K562 (cell line): Measurements from ENCODE around the gene DALRD3. TPM values are rescaled to one million over a fixed set of nuclear protein-coding genes. Genes with fewer than 3 reads are reported as not detected.

ENCODE experiments used
- ATAC-seq: fragments of 200-7000 bp; cut with Tn5 transposase; 3 replicates; pipeline ENCODE4 v1.9.1; 2020; ENCODE audit warnings: moderate library complexity
- BruUV-seq: library from RNA; stranded (reverse); fragments of 400-500 nt; replicated peaks from 2 replicates; lab custom pipeline; 2021; lab: Mats Ljungman, UMichigan
- CTCF ChIA-PET: fragments of 300-600 bp; formaldehyde crosslinking; extraction: SDS; loops from one replicate; lab custom pipeline; 2021; ENCODE audit warnings: low intra/inter-chr PET ratio; lab: Yijun Ruan, JAX
- POLR2A ChIA-PET: fragments of 300-600, 350-650 bp; sonication (Branson Sonifier 250); formaldehyde crosslinking; extraction: SDS; loops from one replicate; lab custom pipeline; 2021; ENCODE audit warnings: antibody characterized with exemption, inconsistent platforms; lab: Yijun Ruan, JAX
- DNase-seq, 4 experiments: peaks; one replicate each; pipeline versions ENCODE4 v3.0.0 to v3.0.0-alpha.2; 2011 to 2018; ENCODE audit warnings: low spot score in 3 of 4, mixed read lengths in 3 of 4; ENCODE audit errors: extremely low read depth in 1 of 4
- FAIRE-seq: peaks from 2 replicates; lab custom pipeline; 2011; peaks lifted over from hg19 to GRCh38; lab: Jason Lieb, UNC
- H2AFZ ChIP-seq: 2 replicates; pipeline ENCODE4 v1.6.0; 2011; ENCODE audit warnings: low read depth, low read length, control low read depth, inconsistent platforms
- H3K27ac ChIP-seq: fragments of 200-600 bp; 3 replicates; pipeline ENCODE4 v1.8.0; 2011; ENCODE audit warnings: low read depth, mild to moderate bottlenecking, control low read depth, inconsistent platforms, low read length, moderate library complexity, mixed read lengths; ENCODE audit errors: extremely low read depth
- H3K27me3 ChIP-seq, 2 experiments: fragments of 300-600 bp in 1 of 2; 2 replicates in 1 of 2; 3 replicates in 1 of 2; pipeline versions ENCODE4 v1.6.0 to v1.8.0; 2011; ENCODE audit warnings: inconsistent platforms in 2 of 2, low read length in 2 of 2, mild to moderate bottlenecking in 1 of 2, mixed read lengths in 1 of 2, moderate library complexity in 1 of 2; ENCODE audit not compliant: control insufficient read depth in 2 of 2, insufficient read depth in 2 of 2
- H3K36me3 ChIP-seq: fragments of 300-600 bp; 3 replicates; pipeline ENCODE4 v1.8.0; 2011; ENCODE audit warnings: mild to moderate bottlenecking, low read length, inconsistent platforms; ENCODE audit not compliant: control insufficient read depth, insufficient read depth
- H3K4me1 ChIP-seq, 2 experiments: fragments of 200-600 bp in 1 of 2; replicated peaks in 1 of 2; 2 replicates in 1 of 2; 3 replicates in 1 of 2; pipeline versions ENCODE4 v1.5.1 to v1.8.0; 2011; ENCODE audit warnings: inconsistent platforms in 2 of 2, low read length in 2 of 2, mild to moderate bottlenecking in 1 of 2, mixed read lengths in 1 of 2, moderate library complexity in 1 of 2; ENCODE audit not compliant: control insufficient read depth in 2 of 2, insufficient read depth in 2 of 2
- H3K4me2 ChIP-seq: 2 replicates; pipeline ENCODE4 v1.6.1; 2011; ENCODE audit warnings: low read length, control low read depth, inconsistent platforms, mixed read lengths; ENCODE audit not compliant: insufficient read depth
- H3K4me3 ChIP-seq: fragments of 200-600 bp; sonication (generic), shearing (Covaris generic); 2 replicates; pipeline ENCODE4 v1.5.1; 2016; ENCODE audit warnings: control low read depth, inconsistent platforms
- H3K79me2 ChIP-seq: fragments of 200-600 bp; 3 replicates; pipeline ENCODE4 v1.8.0; 2011; ENCODE audit warnings: low read length, inconsistent platforms; ENCODE audit not compliant: control insufficient read depth, insufficient read depth
- H3K9ac ChIP-seq, 2 experiments: 2 replicates each; pipeline versions ENCODE4 v1.6.0 to v1.6.1; 2011; ENCODE audit warnings: low read depth in 2 of 2, low read length in 2 of 2, control low read depth in 1 of 2, inconsistent platforms in 1 of 2, mild to moderate bottlenecking in 1 of 2, mixed read lengths in 1 of 2; ENCODE audit not compliant: insufficient read depth in 1 of 2
- H3K9me1 ChIP-seq: one replicate; pipeline ENCODE4 v1.6.0; 2011; ENCODE audit warnings: inconsistent platforms, mild to moderate bottlenecking, low read length, moderate library complexity; ENCODE audit not compliant: control insufficient read depth, insufficient read depth
- H3K9me3 ChIP-seq: replicated peaks from 2 replicates; pipeline ENCODE4 v1.5.1; 2011; ENCODE audit warnings: low read depth, low read length, inconsistent platforms; ENCODE audit not compliant: control insufficient read depth, insufficient read depth
- H4K20me1 ChIP-seq: replicated peaks from 2 replicates; pipeline ENCODE4 v1.6.1; 2011; ENCODE audit warnings: low read length, inconsistent platforms, mixed read lengths; ENCODE audit not compliant: control insufficient read depth, insufficient read depth
- ATF3 ChIP-seq, 2 experiments: fragments of 450-650 bp in 1 of 2; sonication (generic) in 1 of 2; formaldehyde crosslinking in 1 of 2; IDR thresholded peaks in 1 of 2; conservative IDR thresholded peaks in 1 of 2; 2 replicates each; pipeline versions ENCODE4 v1.6.1 to v1.8.1; 2016 to 2023; ENCODE audit warnings: mild to moderate bottlenecking in 2 of 2, moderate library complexity in 2 of 2, inconsistent platforms in 1 of 2, missing genetic modification reagents in 1 of 2
- HMGN3 ChIP-seq: IDR thresholded peaks from 2 replicates; pipeline ENCODE4 v1.6.1; 2011; ENCODE audit warnings: borderline replicate concordance, low read depth, mild to moderate bottlenecking, mixed read lengths, low read length; ENCODE audit not compliant: insufficient read length; ENCODE audit errors: extremely low read depth
- MBD2 ChIP-seq: sonication (generic); IDR thresholded peaks from 2 replicates; pipeline ENCODE4 v1.6.1; 2016; ENCODE audit warnings: low read depth, borderline replicate concordance
- NBN ChIP-seq: fragments of 450-650 bp; IDR thresholded peaks from 2 replicates; pipeline ENCODE4 v1.6.1; 2016; ENCODE audit warnings: low read depth, mild to moderate bottlenecking
- SIX5 ChIP-seq, 2 experiments: IDR thresholded peaks; 2 replicates each; pipeline ENCODE4 v1.6.1; 2011; ENCODE audit warnings: low read length in 2 of 2, borderline replicate concordance in 1 of 2, low read depth in 1 of 2, mild to moderate bottlenecking in 1 of 2, moderate library complexity in 1 of 2; ENCODE audit not compliant: insufficient read depth in 1 of 2
- WGBS: fragments of 100-300 bp; shearing (Covaris generic); methylation state at CpG from one replicate; pipeline ENCODE4 v1.1.6; 2016; ENCODE audit warnings: low coverage, mixed read lengths; ENCODE audit not compliant: insufficient coverage; ENCODE audit errors: missing lambda C conversion rate; 5-methylcytosine and 5-hydroxymethylcytosine counted together
- in situ Hi-C: fragments of 300-500 bp; cut with MboI; formaldehyde crosslinking; loops from 4 replicates; pipeline ENCODE4 v1.15.0; 2018; ENCODE audit warnings: inconsistent platforms, mixed read lengths
- intact Hi-C: fragments of 100-400 bp; cut with micrococcal nuclease; formaldehyde crosslinking; loops from 2 replicates; pipeline ENCODE4 v1.14.2; 2022
- polyA plus RNA-seq, 8 experiments: library from polyadenylated mRNA; depleted of rRNA in 4 of 8; stranded (reverse) in 5 of 8; unstranded in 3 of 8; fragments of >200 nt; fragmentation: Nextera tagmentation in 2 of 8; fragmentation: Illumina TruSeq in 1 of 8; extraction: Ambion mirVana in 2 of 8; extraction: Trizol in 1 of 8; gene quantifications; 2 replicates each; pipeline versions ENCODE4 v1.2.1 to v1.2.3, GENCODE V29; 2011 to 2014; ENCODE audit warnings: inconsistent platforms in 1 of 8, missing spikeins in 1 of 8
- total RNA-seq, 7 experiments: library from RNA; depleted of rRNA in 6 of 7; stranded (reverse); fragments of >200 nt in 6 of 7; fragmentation: Illumina TruSeq in 2 of 7; extraction: Trizol in 2 of 7; gene quantifications; 2 replicates each; pipeline versions ENCODE4 v1.2.1 to v1.2.3, GENCODE V29; 2011 to 2021; ENCODE audit warnings: low replicate concordance in 1 of 7
- TF ChIP-seq, protein P1 (sequence below): fragments of 250-450 bp; sonication (Bioruptor Pico); IDR thresholded peaks from 2 replicates; pipeline ENCODE4 v1.5.0; 2021

Gene DALRD3
- total and polyA plus RNA-seq, 9 of the 15 experiments (the other 6 are each of a cell fraction or from before 2014, with no cell fraction given), result 6.6 to 31.3 (median 14.4) TPM

DNA sequence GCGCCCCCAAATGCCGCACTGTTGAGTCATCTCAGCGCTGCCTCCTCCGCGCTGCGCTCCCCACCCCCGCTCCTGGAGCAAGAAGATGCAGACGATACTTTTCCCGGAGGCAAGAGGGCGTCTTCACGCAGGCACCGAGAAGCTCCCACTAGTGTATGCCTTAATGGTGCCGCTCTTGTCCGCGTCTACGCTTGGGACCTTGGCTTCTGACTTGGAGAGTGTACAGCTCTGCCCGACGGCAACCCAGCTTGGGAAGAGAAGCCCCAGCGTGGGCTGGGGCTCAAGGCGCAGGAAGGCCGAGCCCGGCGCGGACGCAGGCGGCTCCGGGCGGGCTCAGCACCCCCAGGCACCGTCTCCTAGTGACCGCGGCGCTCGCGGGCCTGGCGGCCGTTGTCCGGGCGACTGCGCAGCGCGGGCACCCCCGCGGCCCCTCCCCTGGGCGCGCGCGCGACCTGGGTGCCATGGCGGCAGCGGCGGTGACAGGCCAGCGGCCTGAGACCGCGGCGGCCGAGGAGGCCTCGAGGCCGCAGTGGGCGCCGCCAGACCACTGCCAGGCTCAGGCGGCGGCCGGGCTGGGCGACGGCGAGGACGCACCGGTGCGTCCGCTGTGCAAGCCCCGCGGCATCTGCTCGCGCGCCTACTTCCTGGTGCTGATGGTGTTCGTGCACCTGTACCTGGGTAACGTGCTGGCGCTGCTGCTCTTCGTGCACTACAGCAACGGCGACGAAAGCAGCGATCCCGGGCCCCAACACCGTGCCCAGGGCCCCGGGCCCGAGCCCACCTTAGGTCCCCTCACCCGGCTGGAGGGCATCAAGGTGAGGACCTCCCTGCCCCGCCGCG is 28.4 kb downstream of the DALRD3 start, which contains the start of gene P4HTM (continued):
- peak; percentile 93 for TF ChIP-seq ATF3 (IDR thresholded peaks at IDR 0.05)
- no peak for TF ChIP-seq ATF3 (CRISPR knock-in tag; conservative IDR thresholded peaks at IDR 0.05)
- 0 out of 2 replicates have a peak, but pooled peaks have one; percentile 36 for TF ChIP-seq NBN
- peak; percentile 88 for TF ChIP-seq HMGN3

DNA sequence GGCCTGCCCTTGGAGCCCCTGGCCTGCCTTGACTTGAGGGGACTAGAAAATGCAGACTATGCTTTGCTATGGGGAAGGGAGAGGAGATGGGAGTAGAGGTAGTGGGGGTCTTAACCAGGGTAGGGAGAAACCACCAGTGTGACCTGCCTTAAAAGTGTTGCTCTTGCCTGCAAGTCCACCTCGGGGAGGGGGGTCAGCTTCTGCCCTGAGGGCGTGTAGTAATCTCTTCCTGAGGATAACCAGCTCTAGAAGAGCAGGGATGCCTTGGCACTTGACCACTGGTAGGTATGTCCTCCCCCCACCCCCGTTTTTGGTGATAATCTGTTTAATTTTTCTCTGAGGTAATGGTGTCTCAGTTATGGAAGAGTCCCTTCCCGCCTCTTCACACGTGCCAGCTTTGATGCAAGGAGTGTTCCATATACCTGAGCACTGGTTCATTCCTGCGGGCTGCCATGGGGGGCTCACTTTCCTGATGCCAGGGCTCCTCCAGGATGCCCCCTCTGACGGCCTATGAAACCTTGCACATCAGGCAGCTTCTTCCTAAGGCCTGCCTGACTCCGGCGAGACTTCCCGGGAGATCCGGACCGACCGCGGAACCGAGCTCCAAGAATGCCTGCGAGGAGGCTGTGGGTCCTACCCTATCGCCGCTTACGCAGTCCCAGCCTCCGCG is 29.1 kb downstream of the DALRD3 start:
- DNase-seq (peak in 1 of 4 experiments; percentile 12), ATAC-seq (no peak; the same call in 2 of the 3 replicates), FAIRE-seq (no peak)
- Histone ChIP-seq H3K9me1 (no peaks in the 10 kb centered on the region), H3K9ac (peak overlapping the region; percentile 71 to 89), H2AFZ (peak overlapping the region; percentile 94), H3K4me3 (peak overlapping the region; percentile 41), H4K20me1 (no peaks in the 10 kb centered on the region), H3K79me2 (no peaks in the 10 kb centered on the region), H3K27ac (peak overlapping the region; percentile 78), H3K4me1 (peaks cover 9 to 21% of the 10 kb centered on the region in 2 experiments), H3K9me3 (no peaks in the 10 kb centered on the region), H3K27me3 (no peaks in the 10 kb centered on the region), H3K4me2 (peak overlapping the region; percentile 82), H3K36me3 (peaks cover 14% of the 10 kb centered on the region; the same call in 2 of the 3 replicates)
- in situ Hi-C loops (no loop called here), intact Hi-C loops (loop anchor here (1.0 to 5.0 kb wide), 4 partner anchors 18 to 460 kb away; partner anchors contain the start of gene WDR6)
- POLR2A ChIA-PET, result interaction anchor here (0.5 to 1.3 kb wide), 7 partner anchors 15 to 249 kb away, joined by 3 to 6 read pairs (median 3); partner anchors contain the start of genes IMPDH2, NDUFAF3 and WDR6
- CTCF ChIA-PET, result interaction anchor here (0.8 kb wide), 1 partner anchor 460 kb away, joined by 3 read pairs; no protein-coding TSS in a partner anchor
- WGBS, result 6% methylated on average over 8 of the region's 21 CpGs
- TSS peak; percentile 83 for BruUV-seq
- no peak for TF ChIP-seq SIX5 (IDR thresholded peaks at IDR 0.05; ENCODE audit: borderline replicate concordance in 1 of 2, insufficient read depth in 1 of 2, low read depth in 1 of 2, low read length in 2 of 2)
- 0 out of 2 replicates have a peak, but pooled peaks have one; percentile 45 for TF ChIP-seq MBD2
- TF ChIP-seq, protein P1, sequence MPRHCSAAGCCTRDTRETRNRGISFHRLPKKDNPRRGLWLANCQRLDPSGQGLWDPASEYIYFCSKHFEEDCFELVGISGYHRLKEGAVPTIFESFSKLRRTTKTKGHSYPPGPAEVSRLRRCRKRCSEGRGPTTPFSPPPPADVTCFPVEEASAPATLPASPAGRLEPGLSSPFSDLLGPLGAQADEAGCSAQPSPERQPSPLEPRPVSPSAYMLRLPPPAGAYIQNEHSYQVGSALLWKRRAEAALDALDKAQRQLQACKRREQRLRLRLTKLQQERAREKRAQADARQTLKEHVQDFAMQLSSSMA (CRISPR knock-in tag), result no peak
